ENCODE data around the gene DGCR6L. TPM values are rescaled to one million over a fixed set of nuclear protein-coding genes. Genes with fewer than 3 reads are reported as not detected.

The DGCR6L gene
- total RNA-seq, 1 donor from 2014 or later: 12.4 TPM

GRCh38 chr22:20298803-20299745 is 20.8 kb downstream of the DGCR6L start:
- intact Hi-C loops (cut with micrococcal nuclease): loop anchor here (1.0 to 2.0 kb wide), 4 partner anchors 22 to 182 kb away; partner anchors contain the start of genes DGCR6L, RTN4R, TRMT2A and ZDHHC8
- Mint-ChIP-seq H3K4me3 (peak overlapping the region; percentile 86), H3K27ac (no peak overlapping the region), H3K36me3 (ENCODE audit: low read depth) (no peaks in the 10 kb centered on the region), H3K9me3 (no peaks in the 10 kb centered on the region), H3K27me3 (peaks cover 7% of the 10 kb centered on the region), H3K4me1 (no peaks in the 10 kb centered on the region)
- ChIA-PET CTCF (no interaction called here), POLR2A (interaction anchor here (0.6 to 1.4 kb wide), 2 partner anchors 20 to 1744 kb away, joined by 3 to 6 read pairs; partner anchors contain the start of gene DGCR6L)
- DNase-seq (peak; percentile 89), ATAC-seq (ENCODE audit: low read depth) (peak; percentile 90)
- no peak for TF ChIP-seq CTCF (IDR thresholded peaks at IDR 0.05)

DNA sequence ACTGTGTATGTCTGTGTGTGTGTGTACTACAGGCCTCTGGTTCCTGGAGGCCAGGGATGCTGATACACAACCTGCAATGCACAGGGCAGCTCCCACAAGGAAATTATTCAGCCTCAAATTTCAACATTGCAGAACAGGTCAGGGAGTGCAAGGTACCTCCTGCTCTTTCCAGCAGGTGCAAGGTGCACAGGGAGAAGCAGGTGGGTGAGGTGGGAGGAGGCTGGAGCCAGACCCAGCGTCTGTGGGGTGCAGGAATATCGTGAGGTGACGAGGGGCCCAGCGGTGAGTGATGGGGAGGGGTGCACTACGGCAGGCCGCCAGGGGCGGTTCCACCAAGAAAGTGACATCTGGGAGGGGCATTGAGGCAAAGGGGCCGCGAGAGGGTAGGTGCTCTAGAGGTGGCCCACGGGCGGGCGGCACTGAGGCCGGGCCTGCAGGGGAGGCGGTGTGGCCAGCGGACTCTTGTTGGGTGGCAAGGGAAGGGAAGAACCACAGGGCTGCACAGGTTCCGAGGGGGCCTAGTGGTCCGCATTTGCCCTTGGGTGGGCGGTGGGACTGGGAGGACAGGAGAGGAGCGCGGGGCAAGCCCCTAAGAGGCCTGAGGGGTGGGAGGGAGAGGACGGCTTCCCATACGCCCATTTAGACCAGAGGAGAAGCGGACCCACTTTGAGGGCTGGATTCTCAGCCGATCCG is 21.6 kb downstream of the DGCR6L start:
- no peaks in the 10 kb centered on the region for H3K9me3 Mint-ChIP-seq
- POLR2A ChIA-PET: interaction anchor here (1.4 kb wide), 1 partner anchor 21 kb away, joined by 3 read pairs; the partner anchor contains the start of gene DGCR6L
- H3K27ac Mint-ChIP-seq: no peak overlapping the region
- no peaks in the 10 kb centered on the region for H3K4me1 Mint-ChIP-seq
- CTCF ChIA-PET: no interaction called here
- H3K36me3 Mint-ChIP-seq (ENCODE audit: low read depth): no peaks in the 10 kb centered on the region
- no peak for TF ChIP-seq CTCF (IDR thresholded peaks at IDR 0.05)
- H3K27me3 Mint-ChIP-seq: peaks cover 7% of the 10 kb centered on the region
- no peak for ATAC-seq (ENCODE audit: low read depth)
- no peak for DNase-seq
- intact Hi-C loops (cut with micrococcal nuclease): loop anchor here (2.0 kb wide), 1 partner anchor 23 kb away; the partner anchor contains the start of gene DGCR6L
- H3K4me3 Mint-ChIP-seq: peak overlapping the region; percentile 86

GRCh38 chr22:20297414-20298109 is 22.3 kb downstream of the DGCR6L start:
- intact Hi-C loops (cut with micrococcal nuclease): loop anchor here (2.0 kb wide), 1 partner anchor 23 kb away; the partner anchor contains the start of gene DGCR6L
- ChIA-PET POLR2A (interaction anchor here (1.4 kb wide), 1 partner anchor 22 kb away, joined by 3 read pairs; the partner anchor contains the start of gene DGCR6L), CTCF (no interaction called here)
- ATAC-seq (ENCODE audit: low read depth) (no peak), DNase-seq (no peak)
- Mint-ChIP-seq H3K4me1 (no peaks in the 10 kb centered on the region), H3K27ac (no peak overlapping the region), H3K4me3 (peak overlapping the region; percentile 86), H3K27me3 (peaks cover 5% of the 10 kb centered on the region), H3K9me3 (no peaks in the 10 kb centered on the region), H3K36me3 (ENCODE audit: low read depth) (no peaks in the 10 kb centered on the region)
- TF ChIP-seq CTCF (IDR thresholded peaks at IDR 0.05): no peak

GRCh38 chr22:20296598-20296997 is 23.3 kb downstream of the DGCR6L start:
- intact Hi-C loops (cut with micrococcal nuclease): no loop called here
- CTCF ChIA-PET: no interaction called here
- no peak overlapping the region for H3K27ac Mint-ChIP-seq
- POLR2A ChIA-PET: no interaction called here
- DNase-seq: no peak
- no peak for ATAC-seq (ENCODE audit: low read depth)
- no peak for TF ChIP-seq CTCF (IDR thresholded peaks at IDR 0.05)
- H3K27me3 Mint-ChIP-seq: peaks cover 4% of the 10 kb centered on the region
- no peaks in the 10 kb centered on the region for H3K4me1 Mint-ChIP-seq
- H3K9me3 Mint-ChIP-seq: no peaks in the 10 kb centered on the region
- H3K36me3 Mint-ChIP-seq (ENCODE audit: low read depth): no peaks in the 10 kb centered on the region
- peak overlapping the region; percentile 6 for H3K4me3 Mint-ChIP-seq
